Stimulated activated CD4-positive, alpha-beta T cell treated with anti-CD3 and anti-CD28 coated beads, Interleukin-4, amount 100 ng/mL, for 48 hours (primary cell): ENCODE data around the gene TIPARP.
"Not testable (repeated sequence)": the region's sequence is repeated elsewhere in the genome, so short reads cannot be mapped to it uniquely, and the experiment has no call there.

ENCODE experiments used
- DNase-seq, 2 donors: peaks; one replicate each; pipeline ENCODE4 v3.0.0-alpha.2; 2020; ENCODE audit warnings: low read depth in 2 of 2

The TIPARP gene

DNA sequence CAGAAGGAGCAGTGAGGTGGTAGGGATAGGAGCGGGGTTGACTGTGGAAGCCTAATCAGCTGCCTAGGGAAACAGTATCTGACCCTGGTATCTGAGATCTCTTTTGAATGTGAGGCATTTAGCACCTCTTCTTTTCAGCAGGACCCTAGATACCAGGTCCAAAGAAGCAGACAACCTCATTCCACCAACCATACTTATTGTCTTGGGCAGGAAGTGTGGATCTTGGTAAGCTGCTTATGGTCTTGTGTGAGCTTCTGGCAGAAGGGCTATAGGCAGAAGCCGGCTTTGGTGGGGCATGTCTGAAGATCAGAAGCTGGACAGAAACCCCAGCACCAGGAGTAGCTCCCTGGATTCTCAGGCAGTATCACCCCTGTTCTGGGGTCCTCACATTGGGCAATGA lies 65.6 kb downstream of the TIPARP start:
- DNase-seq = no peak

DNA sequence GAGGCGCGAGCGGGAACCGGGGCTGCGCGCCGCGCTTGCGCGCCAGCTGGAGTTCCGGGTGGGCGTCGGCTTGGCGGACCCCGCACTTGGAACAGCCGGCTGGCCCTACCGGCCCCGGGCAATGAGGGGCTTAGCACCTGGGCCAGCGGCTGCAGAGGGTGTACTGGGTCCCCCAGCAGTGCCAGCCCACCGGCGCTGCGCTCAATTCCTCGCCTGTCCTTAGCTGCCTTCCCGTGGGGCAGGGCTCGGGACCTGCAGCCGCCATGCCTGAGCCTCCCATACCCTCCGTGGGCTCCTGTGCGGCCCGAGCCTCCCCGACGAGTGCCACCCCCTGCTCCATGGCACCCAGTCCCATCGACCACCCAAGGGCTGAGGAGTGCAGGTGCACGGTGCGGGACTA lies 66.2 kb downstream of the TIPARP start:
- DNase-seq = not testable (repeated sequence)

DNA sequence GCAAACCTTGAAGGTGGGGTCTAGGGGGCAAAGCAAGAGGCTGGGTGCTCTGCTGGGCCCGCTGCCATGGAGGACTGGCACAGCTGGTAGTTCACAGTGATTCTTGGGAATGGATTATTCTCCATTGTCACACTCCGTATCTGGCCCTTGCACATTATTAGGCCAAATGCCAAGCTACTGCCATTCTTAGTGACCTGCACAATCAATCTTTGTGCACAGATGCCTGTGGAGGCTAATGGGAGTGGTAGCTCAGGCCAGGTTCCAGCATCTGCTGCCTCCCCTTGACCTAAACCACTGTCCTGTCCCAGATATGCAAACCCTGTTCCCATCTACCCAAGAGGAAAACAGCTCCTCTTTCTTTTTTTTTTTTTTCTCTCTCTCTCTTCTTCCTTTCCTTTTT lies 67.5 kb downstream of the TIPARP start:
- DNase-seq = no peak

DNA sequence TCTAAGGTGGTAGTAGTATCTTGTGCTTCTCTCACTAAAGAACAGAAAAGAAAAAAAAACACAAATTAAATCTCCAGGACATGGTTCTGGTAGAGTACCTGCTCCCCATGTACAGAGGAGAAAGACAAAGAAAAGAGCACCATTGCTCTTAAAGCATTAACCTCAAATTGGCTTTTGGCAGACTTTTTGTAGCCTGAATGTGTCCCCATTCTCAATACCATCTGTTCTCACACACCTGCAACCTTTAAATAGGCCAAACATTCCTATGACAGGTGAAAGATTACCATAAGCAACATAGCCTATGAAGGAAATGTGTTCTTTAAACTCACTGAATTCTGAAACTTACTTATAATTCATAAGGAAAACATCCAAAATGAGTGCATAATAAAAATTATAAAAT lies 68.0 kb downstream of the TIPARP start:
- DNase-seq = no peak

DNA sequence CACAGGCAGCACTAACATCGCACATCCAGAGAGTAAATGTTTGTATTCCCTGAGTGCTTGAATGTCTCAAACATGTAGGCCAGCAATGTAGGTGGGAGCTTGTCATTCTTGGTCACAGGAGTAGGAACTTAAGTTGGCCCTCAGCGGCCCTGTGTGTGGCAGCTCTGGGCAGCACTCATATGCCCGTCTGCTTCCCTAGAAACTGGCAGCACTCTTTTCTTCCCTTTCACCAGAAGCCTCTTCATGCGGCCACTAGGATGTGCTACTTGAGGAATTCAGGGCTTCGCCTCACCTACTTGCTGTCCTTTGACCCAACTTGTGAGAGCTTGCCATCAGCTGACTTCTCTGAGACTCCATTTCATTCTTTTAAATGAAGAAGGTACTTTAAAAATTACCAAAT lies 69.5 kb downstream of the TIPARP start:
- DNase-seq = no peak

DNA sequence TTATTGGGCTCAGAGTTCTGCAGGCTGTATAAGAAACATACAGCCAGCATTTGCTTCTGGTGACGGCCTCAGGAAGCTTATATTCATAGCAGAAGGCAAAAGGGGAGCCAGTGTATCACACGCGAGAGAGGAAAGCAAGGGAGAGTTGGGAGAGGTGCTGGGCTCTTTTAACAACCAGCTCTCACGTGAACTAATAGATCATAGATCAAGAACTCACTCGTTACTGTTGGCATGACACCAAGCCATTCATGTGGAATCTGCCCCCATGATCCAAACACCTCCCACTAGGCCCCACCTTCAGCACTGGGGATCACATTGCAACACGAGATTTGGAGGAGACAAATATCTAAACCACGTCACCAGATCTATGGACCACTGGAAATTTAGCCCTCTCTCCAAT lies 70.2 kb downstream of the TIPARP start:
- no peak for DNase-seq

DNA sequence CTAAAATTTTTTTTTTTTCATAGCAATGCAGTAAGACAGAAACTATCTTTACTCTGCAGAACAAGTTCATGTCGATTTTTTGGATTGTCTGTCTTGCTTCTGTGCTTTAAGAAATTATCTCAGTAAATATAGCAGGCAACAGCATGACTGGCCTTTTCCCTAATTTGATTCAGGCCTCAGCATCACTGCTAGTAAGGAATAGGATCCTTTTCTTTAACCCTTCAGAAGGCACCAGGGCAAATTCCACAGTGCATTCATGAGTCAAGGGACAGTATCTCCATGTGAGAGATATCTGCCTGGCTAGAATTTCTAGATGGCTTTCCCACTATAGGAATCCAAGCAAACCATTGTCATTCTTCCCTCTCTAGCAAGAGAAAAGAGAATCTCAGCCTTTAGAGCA lies 71.4 kb downstream of the TIPARP start:
- no peak for DNase-seq

DNA sequence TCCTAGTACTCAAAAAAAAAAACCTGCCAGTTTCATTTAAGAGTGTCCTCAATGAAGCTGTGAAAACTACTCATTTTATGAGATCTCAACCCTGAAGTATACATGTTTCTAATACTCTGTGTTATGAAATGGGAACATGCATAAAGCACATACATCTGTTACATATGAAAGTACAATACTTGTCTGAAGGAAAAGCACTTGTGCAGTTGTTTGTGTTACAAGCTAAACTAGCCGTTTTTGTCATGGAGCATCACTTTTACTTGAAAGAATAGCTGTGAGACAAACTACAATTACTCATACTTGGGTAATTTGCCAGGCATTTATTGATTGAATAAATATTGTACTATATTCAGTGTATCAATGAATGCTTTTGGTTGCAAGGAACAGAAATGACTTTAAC lies 72.7 kb downstream of the TIPARP start:
- no peak for DNase-seq

DNA sequence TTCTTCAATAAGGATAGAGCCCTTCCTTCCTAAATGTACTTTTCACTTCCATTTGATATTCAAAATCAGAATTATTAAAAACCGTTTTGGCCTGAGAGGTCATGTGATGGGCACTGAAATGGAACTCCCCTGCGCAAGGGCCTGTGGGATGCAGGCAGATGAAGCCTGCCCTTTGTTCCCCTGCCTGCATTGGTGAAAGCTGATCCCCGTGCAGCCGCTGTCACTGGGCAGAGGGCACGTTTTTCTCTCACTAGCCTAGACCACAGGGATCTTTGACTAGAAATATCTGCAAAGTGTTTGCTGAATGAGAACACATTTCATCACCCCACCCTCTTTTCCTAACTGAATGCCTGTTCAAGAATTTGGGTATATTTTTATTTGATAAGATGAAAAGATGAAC lies 74.9 kb downstream of the TIPARP start:
- DNase-seq = no peak

DNA sequence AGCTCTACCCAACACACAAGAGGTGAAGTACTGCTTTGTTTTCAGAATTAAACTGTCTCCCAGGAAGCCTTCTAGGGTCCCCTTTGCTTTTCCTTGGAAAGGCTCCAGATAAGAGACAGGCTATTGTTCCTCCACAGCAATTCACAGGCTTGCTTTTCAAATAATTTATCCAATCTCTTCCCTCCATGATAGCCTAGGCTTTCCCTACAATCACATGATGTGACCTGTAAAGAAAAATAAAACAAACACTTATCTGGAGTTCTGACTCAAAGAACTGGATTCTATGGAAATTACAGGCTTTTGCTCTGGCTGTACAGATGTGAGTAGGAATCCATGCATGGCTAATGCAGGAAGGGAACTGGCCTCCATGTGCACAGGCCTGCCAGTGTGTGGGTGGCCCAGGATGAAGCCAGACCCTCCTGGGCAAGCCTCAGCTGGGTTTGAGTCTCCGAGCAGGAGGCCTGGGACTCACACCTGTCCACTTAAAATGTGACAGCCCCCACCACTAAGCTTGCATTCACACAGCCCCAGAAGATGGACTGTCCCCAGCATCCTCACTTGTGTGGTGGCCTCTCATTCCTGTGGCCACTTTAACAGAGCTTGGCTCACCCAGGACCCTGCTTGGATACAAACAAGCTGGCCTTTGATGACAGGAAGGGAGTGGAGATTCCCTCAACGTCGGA lies 75.9 kb downstream of the TIPARP start:
- no peak for DNase-seq

DNA sequence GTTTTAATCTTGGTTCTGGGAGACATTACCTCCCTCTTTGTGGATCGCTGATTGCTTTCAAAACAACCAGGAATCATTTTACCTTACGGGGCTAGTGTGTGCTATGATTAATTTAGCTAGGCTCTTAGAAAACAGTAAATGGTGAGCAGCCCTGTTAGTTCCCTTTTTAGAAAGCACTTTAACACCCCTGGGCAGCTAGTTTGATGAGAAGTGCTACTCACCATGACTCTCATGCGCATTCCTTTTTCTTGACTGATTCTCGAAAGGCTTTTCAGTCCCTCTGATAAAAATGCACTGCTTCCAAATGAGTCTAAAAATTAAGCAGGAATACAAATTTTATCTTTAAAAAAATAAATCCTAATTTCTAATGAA lies 76.5 kb downstream of the TIPARP start:
- no peak for DNase-seq

DNA sequence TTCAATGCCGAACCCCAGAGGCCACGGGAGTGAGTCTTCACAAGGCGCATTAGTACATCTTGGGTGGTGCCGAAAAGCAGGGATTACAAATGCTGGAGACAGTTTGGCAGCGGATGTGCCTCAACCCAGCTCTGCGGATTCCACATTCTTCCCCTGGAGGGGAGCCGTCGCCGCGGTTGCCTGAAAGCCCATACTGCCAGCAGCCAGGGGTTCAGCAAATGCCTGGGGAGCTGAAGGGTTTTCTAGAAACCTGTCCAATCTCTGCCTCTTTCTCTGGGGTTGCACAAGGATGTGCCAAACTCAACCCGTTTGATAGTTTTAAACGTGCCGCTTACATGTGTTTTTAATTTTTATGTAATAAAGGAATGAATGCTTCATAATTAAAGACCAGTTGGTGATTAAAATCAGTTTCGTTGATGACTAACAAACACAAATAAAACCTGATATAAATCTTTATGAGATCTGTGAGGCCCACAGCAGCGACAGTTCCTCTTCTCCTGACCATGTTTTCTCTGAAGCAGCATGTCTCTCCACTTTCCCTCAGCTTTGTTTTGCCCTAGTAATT lies 77.2 kb downstream of the TIPARP start:
- DNase-seq = no peak
